Heart right ventricle (tissue), 16 donors: ENCODE data around the gene MS4A15. TPM values are rescaled to one million over a fixed set of nuclear protein-coding genes. Genes with fewer than 3 reads are reported as not detected.

Experiments used
- ATAC-seq, 8 donors: fragments of 200-7000 bp; cut with Tn5 transposase; one replicate each; pipeline ENCODE4 v1.9.1; 2020; ENCODE audit warnings: mild to moderate bottlenecking in 8 of 8, moderate library complexity in 8 of 8, moderate number of reproducible peaks in 1 of 8
- DNase-seq, 2 donors: peaks; one replicate each; pipeline ENCODE4 v3.0.0-alpha.2; 2020
- H3K27ac ChIP-seq, 10 donors: fragments of 200-600 bp; sonication (generic) in 2 of 10; one replicate each; pipeline versions ENCODE4 v1.5.0 to v1.8.0; 2020 to 2022; ENCODE audit warnings: mild to moderate bottlenecking in 3 of 10
- H3K27me3 ChIP-seq, 7 donors: fragments of 200-600 bp; one replicate each; pipeline ENCODE4 v1.8.0; 2021 to 2022; ENCODE audit warnings: mild to moderate bottlenecking in 2 of 7
- H3K36me3 ChIP-seq, 9 donors: fragments of 200-600 bp; sonication (generic) in 1 of 9; one replicate each; pipeline versions ENCODE4 v1.5.0 to v1.8.0; 2020 to 2022; ENCODE audit warnings: mild to moderate bottlenecking in 2 of 9
- H3K4me1 ChIP-seq, 9 donors: fragments of 200-600 bp; sonication (generic) in 1 of 9; one replicate each; pipeline versions ENCODE4 v1.5.0 to v1.8.0; 2020 to 2022; ENCODE audit warnings: mild to moderate bottlenecking in 4 of 9
- H3K4me3 ChIP-seq, 10 donors: fragments of 200-600 bp; sonication (generic) in 2 of 10; one replicate each; pipeline versions ENCODE4 v1.5.0 to v1.8.0; 2020 to 2022; ENCODE audit warnings: mild to moderate bottlenecking in 7 of 10, moderate library complexity in 2 of 10
- H3K9me3 ChIP-seq, 11 donors: fragments of 200-600 bp in 10 of 11; sonication (generic) in 2 of 11; one replicate each; pipeline versions ENCODE4 v1.5.0 to v1.8.0; 2013 to 2022; ENCODE audit warnings: mild to moderate bottlenecking in 2 of 11, control low read depth in 1 of 11, moderate library complexity in 1 of 11
- WGBS, 2 donors: extraction: QIAGEN DNeasy Blood & Tissue Kit; methylation state at CpG; one replicate each; pipeline ENCODE4 v1.1.7; 2013; ENCODE audit warnings: inconsistent platforms in 1 of 2; 5-methylcytosine and 5-hydroxymethylcytosine counted together
- intact Hi-C, 10 donors: fragments of 100-400 bp; cut with DNase I; formaldehyde crosslinking; loops; one replicate each; pipeline versions ENCODE4 v1.11.1 to v1.14.2; 2022
- polyA plus RNA-seq, 2 donors: library from polyadenylated mRNA; stranded (reverse); fragments of 200-250 nt; gene quantifications; one replicate each; pipeline ENCODE4 v1.2.3, GENCODE V29; 2013
- total RNA-seq, 10 donors: library from RNA; stranded (reverse); fragmentation: NEBNext Ultra II Directional in 3 of 10; extraction: Animal tissue kit (Norgen Biotek cat#: 25700) in 3 of 10; gene quantifications; one replicate each; pipeline versions ENCODE4 v1.2.1 to v1.2.4, GENCODE V29; 2021 to 2023
- TF ChIP-seq, protein P1 (sequence below), 9 donors: fragments of 200-600 bp; sonication (generic) in 2 of 9; IDR thresholded peaks; one replicate each; pipeline versions ENCODE4 v1.5.0 to v1.8.0; 2021 to 2022; ENCODE audit warnings: antibody characterized with exemption in 9 of 9, mild to moderate bottlenecking in 5 of 9, moderate library complexity in 1 of 9
- donor health status: Arrhythmogenic right ventricular cardiomyopathy.
- donor health status: ischemic (EF 13 %, LVEDD 7.1; RV severe dilation, severe dysfunction).
- donor health status: healthy with polysubstance abuse.
- donor health status: DM: no; HTN: yes; CAD: no.
- donor health status: DM: no; HTN: no; CAD: no.
- donor health status: ischemic (EF 25% LVEDD 6.9; RV normal size, moderate dysfunction).
- donor health status: ischemic (EF 25% LVEDD 5.7; RV mildly dilated, moderate dysfunction).
- donor health status: healthy.
- donor health status: DM: yes; HTN: yes; CAD: no.
- donor health status: Ischemic cardiomyopathy.
- donor health status: ischemic (EF 35%, LVEDD 5.7; RV mildly dilated, moderate dysfunction).
- donor health status: nonischemic (EF 11% LVEDD 7.7; RV severe dilation, severe dysfunction).
- donor health status: DM: yes; HTN: yes; CAD: no.
- donor health status: PGD.
- donor health status: ischemic (EF 29% LVEDD 5.4; RV normal size, mild dysfunction).
- donor health status: nonischemic (EF 23%, LVEDD 6.1; RV moderate dilation, normal function).

Gene MS4A15
- total and polyA plus RNA-seq, 12 donors = not detected

GRCh38 chr11:60810569-60810968, 53.9 kb downstream of the MS4A15 start:
- H3K27ac ChIP-seq = peak overlapping the region in 5 of 10 donors; percentile 5 to 43 (median 26)

DNA sequence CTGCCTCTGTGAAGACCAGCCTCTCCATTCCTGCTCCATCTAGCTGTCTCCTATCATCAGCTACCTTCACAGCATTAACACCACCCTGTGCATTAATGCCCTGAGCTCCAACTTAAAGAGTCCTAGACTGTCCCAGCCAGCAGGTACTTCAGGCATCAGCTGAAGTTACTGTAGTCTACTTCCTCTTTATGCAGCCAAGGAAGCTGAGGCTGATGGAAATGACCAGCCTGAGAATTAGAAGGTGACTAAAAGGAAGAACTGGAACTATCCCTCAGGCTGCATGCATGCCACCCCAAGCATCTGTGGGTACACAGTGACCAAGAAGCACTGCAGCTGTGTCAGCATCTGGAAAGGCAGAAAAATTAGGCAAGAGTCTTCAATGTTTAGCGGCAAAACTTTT, 56.7 kb downstream of the MS4A15 start:
- intact Hi-C loops = no loop called here

More at GRCh38 chr11:60810569-60810968, 53.9 kb downstream of the MS4A15 start:
- Histone ChIP-seq H3K4me3 (no peak overlapping the region), H3K27me3 (peaks cover 0 to 5% (median 0%) of the 10 kb centered on the region in 7 donors), H3K9me3 (no peaks in the 10 kb centered on the region), H3K4me1 (peaks cover 0 to 8% (median 0%) of the 10 kb centered on the region in 9 donors), H3K36me3 (no peaks in the 10 kb centered on the region)
- intact Hi-C loops = no loop called here
- ATAC-seq (peak; percentile 17 to 73 (median 45)), DNase-seq (no peak)
- TF ChIP-seq, protein P1, sequence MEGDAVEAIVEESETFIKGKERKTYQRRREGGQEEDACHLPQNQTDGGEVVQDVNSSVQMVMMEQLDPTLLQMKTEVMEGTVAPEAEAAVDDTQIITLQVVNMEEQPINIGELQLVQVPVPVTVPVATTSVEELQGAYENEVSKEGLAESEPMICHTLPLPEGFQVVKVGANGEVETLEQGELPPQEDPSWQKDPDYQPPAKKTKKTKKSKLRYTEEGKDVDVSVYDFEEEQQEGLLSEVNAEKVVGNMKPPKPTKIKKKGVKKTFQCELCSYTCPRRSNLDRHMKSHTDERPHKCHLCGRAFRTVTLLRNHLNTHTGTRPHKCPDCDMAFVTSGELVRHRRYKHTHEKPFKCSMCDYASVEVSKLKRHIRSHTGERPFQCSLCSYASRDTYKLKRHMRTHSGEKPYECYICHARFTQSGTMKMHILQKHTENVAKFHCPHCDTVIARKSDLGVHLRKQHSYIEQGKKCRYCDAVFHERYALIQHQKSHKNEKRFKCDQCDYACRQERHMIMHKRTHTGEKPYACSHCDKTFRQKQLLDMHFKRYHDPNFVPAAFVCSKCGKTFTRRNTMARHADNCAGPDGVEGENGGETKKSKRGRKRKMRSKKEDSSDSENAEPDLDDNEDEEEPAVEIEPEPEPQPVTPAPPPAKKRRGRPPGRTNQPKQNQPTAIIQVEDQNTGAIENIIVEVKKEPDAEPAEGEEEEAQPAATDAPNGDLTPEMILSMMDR (IDR thresholded peaks at IDR 0.05) = no peak
- 47 to 58% methylated on average over 8 of the region's 8 CpGs for WGBS, 2 donors

DNA sequence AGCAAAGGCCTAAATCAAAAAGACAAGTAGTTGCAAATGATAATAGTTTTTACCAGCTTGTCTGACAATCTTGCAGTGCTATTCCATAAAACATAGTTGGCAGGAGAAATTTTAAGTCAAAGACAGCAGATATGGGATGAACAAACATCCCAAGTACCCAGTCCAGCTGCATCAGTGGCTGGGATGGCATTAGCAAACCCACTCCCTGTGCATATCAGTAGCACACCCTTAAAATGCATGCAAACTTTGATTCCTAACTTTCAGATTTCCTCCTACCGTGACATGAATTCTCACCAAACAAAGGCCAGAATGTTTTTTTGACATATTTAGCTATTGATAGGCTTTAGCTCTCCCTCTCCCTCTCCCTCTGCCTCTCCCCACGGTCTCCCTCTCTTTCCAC, 57.4 kb downstream of the MS4A15 start:
- TF ChIP-seq, protein P1 (IDR thresholded peaks at IDR 0.05) = no peak
- Histone ChIP-seq H3K9me3 (peaks cover 0 to 15% (median 11%) of the 10 kb centered on the region in 11 donors), H3K27ac (no peak overlapping the region), H3K27me3 (no peaks in the 10 kb centered on the region), H3K4me1 (peaks cover 0 to 8% (median 0%) of the 10 kb centered on the region in 9 donors), H3K36me3 (no peaks in the 10 kb centered on the region), H3K4me3 (no peak overlapping the region)
- ATAC-seq (no peak), DNase-seq (no peak)
- 86 to 90% methylated on average over 2 of the region's 2 CpGs for WGBS, 2 donors
- intact Hi-C loops = no loop called here

More for the DNA sequence above, 56.7 kb downstream of the MS4A15 start:
- TF ChIP-seq, protein P1 (IDR thresholded peaks at IDR 0.05) = no peak
- H3K36me3 ChIP-seq = no peaks in the 10 kb centered on the region
- peak in 1 of 8 donors; percentile 27 for ATAC-seq
- 88 to 92% methylated on average over 1 of the region's 1 CpG for WGBS, 2 donors
- no peaks in the 10 kb centered on the region for H3K27me3 ChIP-seq
- no peak for DNase-seq
- H3K27ac ChIP-seq = no peak overlapping the region
- peaks cover 0 to 15% (median 11%) of the 10 kb centered on the region in 11 donors for H3K9me3 ChIP-seq
- H3K4me1 ChIP-seq = peaks cover 0 to 8% (median 0%) of the 10 kb centered on the region in 9 donors
- H3K4me3 ChIP-seq = no peak overlapping the region

GRCh38 chr11:60816590-60817157, 60.0 kb downstream of the MS4A15 start:
- DNase-seq (no peak), ATAC-seq (no peak)
- H3K27me3 ChIP-seq = no peaks in the 10 kb centered on the region
- 90 to 95% methylated on average over 2 of the region's 2 CpGs for WGBS, 2 donors
- H3K4me1 ChIP-seq = no peaks in the 10 kb centered on the region
- no peak overlapping the region for H3K4me3 ChIP-seq
- no peak overlapping the region for H3K27ac ChIP-seq
- peaks cover 0 to 15% (median 11%) of the 10 kb centered on the region in 11 donors for H3K9me3 ChIP-seq
- no peaks in the 10 kb centered on the region for H3K36me3 ChIP-seq
- intact Hi-C loops = no loop called here
- TF ChIP-seq, protein P1 (IDR thresholded peaks at IDR 0.05) = no peak
